Body of pancreas (tissue), 4 donors: ENCODE data around the gene CREB5.

Source experiments
- CTCF ChIP-seq, 7 experiments: fragments of 450-650 bp in 4 of 7; fragments of 200-600 bp in 3 of 7; sonication (generic) in 3 of 7; IDR thresholded peaks; one replicate each; pipeline ENCODE4 v1.5.1; 2016 to 2019; ENCODE audit warnings: antibody characterized with exemption in 7 of 7
- POLR2A ChIP-seq, 3 donors: fragments of 450-650 bp; IDR thresholded peaks; one replicate each; pipeline ENCODE4 v1.6.1; 2016; ENCODE audit warnings: antibody characterized with exemption in 3 of 3, mild to moderate bottlenecking in 2 of 3

- TF ChIP-seq POLR2A (IDR thresholded peaks at IDR 0.05) (no peak), CTCF (IDR thresholded peaks at IDR 0.05) (no peak)
Measured at GRCh38 chr7:28695300-28696295, 283.3 kb downstream of the CREB5 start.
